Esophagus muscularis mucosa (tissue), 4 donors: ENCODE results near the gene BFSP2. TPM values are rescaled to one million over a fixed set of nuclear protein-coding genes. Genes with fewer than 3 reads are reported as not detected.

Experiments
- DNase-seq: peaks from one replicate; pipeline ENCODE4 v3.0.0-alpha.2; 2017; ENCODE audit errors: extremely low spot score
- H3K27ac ChIP-seq, 4 donors: fragments of 200-600 bp; sonication (generic); replicated peaks in 1 of 4; 1 replicate in 3 of 4; 2 replicates in 1 of 4; pipeline ENCODE4 v1.5.1; 2016 to 2019; ENCODE audit warnings: mild to moderate bottlenecking in 1 of 4
- H3K27me3 ChIP-seq, 4 donors: fragments of 200-600 bp; sonication (generic); one replicate each; pipeline versions ENCODE4 v1.5.1 to v1.6.0; 2016 to 2019
- H3K36me3 ChIP-seq, 4 donors: fragments of 200-600 bp; sonication (generic); one replicate each; pipeline ENCODE4 v1.5.1; 2016 to 2019
- H3K4me1 ChIP-seq, 4 donors: fragments of 200-600 bp; sonication (generic); one replicate each; pipeline ENCODE4 v1.5.1; 2016 to 2019
- H3K4me3 ChIP-seq, 4 donors: fragments of 200-600 bp; sonication (generic); 1 replicate in 2 of 4; 2 replicates in 2 of 4; pipeline ENCODE4 v1.5.1; 2016 to 2019; ENCODE audit warnings: mild to moderate bottlenecking in 4 of 4, moderate library complexity in 1 of 4
- H3K9me3 ChIP-seq, 4 donors: fragments of 200-600 bp; sonication (generic); 1 replicate in 3 of 4; 2 replicates in 1 of 4; pipeline ENCODE4 v1.5.1; 2016 to 2019
- CTCF ChIP-seq, 3 experiments: fragments of 200-600 bp in 2 of 3; fragments of 450-650 bp in 1 of 3; sonication (generic) in 2 of 3; IDR thresholded peaks; one replicate each; pipeline ENCODE4 v1.5.1; 2017 to 2019; ENCODE audit warnings: antibody characterized with exemption in 3 of 3, mild to moderate bottlenecking in 2 of 3, moderate library complexity in 1 of 3
- EP300 ChIP-seq: sonication (generic); formaldehyde crosslinking; IDR thresholded peaks from one replicate; pipeline ENCODE4 v1.6.1; 2017; ENCODE audit warnings: antibody characterized with exemption
- POLR2A ChIP-seq: fragments of 450-650 bp; IDR thresholded peaks from one replicate; pipeline ENCODE4 v1.6.1; 2017; ENCODE audit warnings: antibody characterized with exemption, moderate library complexity, mild to moderate bottlenecking, low read depth
- POLR2AphosphoS5 ChIP-seq, 2 donors: sonication (generic); formaldehyde crosslinking; IDR thresholded peaks; one replicate each; pipeline ENCODE4 v1.6.1; 2017; ENCODE audit warnings: antibody characterized with exemption in 2 of 2
- WGBS: methylation state at CpG from one replicate; pipeline ENCODE4 v1.1.5; 2018; 5-methylcytosine and 5-hydroxymethylcytosine counted together
- intact Hi-C: fragments of 100-400 bp; cut with DNase I; formaldehyde crosslinking; loops from one replicate; pipeline ENCODE4 v1.15.1; 2023
- total RNA-seq, 4 donors: library from RNA; depleted of rRNA; stranded (reverse); fragments of >200 nt; gene quantifications; one replicate each; pipeline versions ENCODE4 v1.1.0 to v1.2.1, GENCODE V29; 2016

The BFSP2 gene
- total RNA-seq, 4 donors from 2014 or later = not detected

- DNase-seq = no peak
- H3K27ac ChIP-seq = no peak overlapping the region
- peaks cover 0 to 23% (median 14%) of the 10 kb centered on the region in 4 donors for H3K4me1 ChIP-seq
- H3K4me3 ChIP-seq = no peak overlapping the region
- TF ChIP-seq POLR2A (no peak), POLR2AphosphoS5 (IDR thresholded peaks at IDR 0.05) (peak; percentile 10 to 27), EP300 (no peak), CTCF (IDR thresholded peaks at IDR 0.05) (peak; percentile 83 to 85 (median 84))
- H3K36me3 ChIP-seq = peaks cover 0 to 10% (median 4%) of the 10 kb centered on the region in 4 donors
- H3K9me3 ChIP-seq = no peaks in the 10 kb centered on the region
- WGBS = 27% methylated on average over 13 of the region's 13 CpGs
- intact Hi-C loops = loop anchor here (2.0 to 5.0 kb wide), 2 partner anchors 38 to 656 kb away; no protein-coding TSS in a partner anchor
- H3K27me3 ChIP-seq = no peaks in the 10 kb centered on the region
Measured at GRCh38 chr3:133384331-133385027, 15.4 kb upstream of the BFSP2 start.

- intact Hi-C loops = loop anchor here (5.0 kb wide), 1 partner anchor 35 kb away; no protein-coding TSS in a partner anchor
- Histone ChIP-seq H3K4me3 (no peak overlapping the region), H3K36me3 (peaks cover 0 to 7% (median 3%) of the 10 kb centered on the region in 4 donors), H3K9me3 (no peaks in the 10 kb centered on the region), H3K27ac (no peak overlapping the region), H3K27me3 (no peaks in the 10 kb centered on the region), H3K4me1 (peaks cover 0 to 23% (median 14%) of the 10 kb centered on the region in 4 donors)
- no peak for DNase-seq
- TF ChIP-seq EP300 = no peak
- no peak for TF ChIP-seq POLR2AphosphoS5 (IDR thresholded peaks at IDR 0.05)
- TF ChIP-seq POLR2A = no peak
- no peak for TF ChIP-seq CTCF (IDR thresholded peaks at IDR 0.05)
Measured at GRCh38 chr3:133386876-133387275, 13.0 kb upstream of the BFSP2 start.

GRCh38 chr3:133387341-133387740 is 12.5 kb upstream of the BFSP2 start:
- Histone ChIP-seq H3K27ac (no peak overlapping the region), H3K4me1 (peaks cover 0 to 19% (median 12%) of the 10 kb centered on the region in 4 donors), H3K4me3 (no peak overlapping the region), H3K9me3 (no peaks in the 10 kb centered on the region), H3K36me3 (peaks cover 0 to 8% (median 4%) of the 10 kb centered on the region in 4 donors), H3K27me3 (no peaks in the 10 kb centered on the region)
- 83% methylated on average over 4 of the region's 4 CpGs for WGBS
- no peak for DNase-seq
- intact Hi-C loops = loop anchor here (5.0 kb wide), 1 partner anchor 35 kb away; no protein-coding TSS in a partner anchor
- TF ChIP-seq POLR2AphosphoS5 (IDR thresholded peaks at IDR 0.05) = no peak

GRCh38 chr3:133388696-133389395 is 11.0 kb upstream of the BFSP2 start:
- no peak for TF ChIP-seq EP300
- no peak for TF ChIP-seq POLR2AphosphoS5 (IDR thresholded peaks at IDR 0.05)
- no peak for TF ChIP-seq POLR2A
- no peak for TF ChIP-seq CTCF (IDR thresholded peaks at IDR 0.05)
- DNase-seq = no peak
- intact Hi-C loops = loop anchor here (5.0 kb wide), 1 partner anchor 33 kb away; no protein-coding TSS in a partner anchor
- Histone ChIP-seq H3K9me3 (peaks cover 0 to 2% (median 0%) of the 10 kb centered on the region in 4 donors), H3K4me3 (no peak overlapping the region), H3K27ac (no peak overlapping the region), H3K27me3 (no peaks in the 10 kb centered on the region), H3K36me3 (peaks cover 0 to 8% (median 4%) of the 10 kb centered on the region in 4 donors), H3K4me1 (peaks cover 0 to 16% (median 15%) of the 10 kb centered on the region in 4 donors)
- 75% methylated on average over 3 of the region's 4 CpGs for WGBS

GRCh38 chr3:133390715-133391114 is 9.1 kb upstream of the BFSP2 start:
- Histone ChIP-seq H3K4me1 (peaks cover 0 to 14% (median 7%) of the 10 kb centered on the region in 4 donors), H3K9me3 (peaks cover 0 to 8% (median 0%) of the 10 kb centered on the region in 4 donors), H3K36me3 (peaks cover 0 to 8% (median 4%) of the 10 kb centered on the region in 4 donors), H3K4me3 (no peak overlapping the region), H3K27me3 (no peaks in the 10 kb centered on the region), H3K27ac (no peak overlapping the region)
- 90% methylated on average over 4 of the region's 4 CpGs for WGBS
- intact Hi-C loops = no loop called here
- DNase-seq = no peak
- TF ChIP-seq CTCF (IDR thresholded peaks at IDR 0.05) (no peak), POLR2A (no peak), POLR2AphosphoS5 (IDR thresholded peaks at IDR 0.05) (no peak)
